OCI-M1 (cell line): ENCODE measurements around the gene ARHGAP10.

Experiments used
- DNase-seq: peaks from one replicate; lab custom pipeline; 2025; lab: John Stamatoyannopoulos, UW

Gene ARHGAP10

GRCh38 chr4:147825451-147826287 lies 93.8 kb downstream of the ARHGAP10 start:
- peak; percentile 75 for DNase-seq

DNA sequence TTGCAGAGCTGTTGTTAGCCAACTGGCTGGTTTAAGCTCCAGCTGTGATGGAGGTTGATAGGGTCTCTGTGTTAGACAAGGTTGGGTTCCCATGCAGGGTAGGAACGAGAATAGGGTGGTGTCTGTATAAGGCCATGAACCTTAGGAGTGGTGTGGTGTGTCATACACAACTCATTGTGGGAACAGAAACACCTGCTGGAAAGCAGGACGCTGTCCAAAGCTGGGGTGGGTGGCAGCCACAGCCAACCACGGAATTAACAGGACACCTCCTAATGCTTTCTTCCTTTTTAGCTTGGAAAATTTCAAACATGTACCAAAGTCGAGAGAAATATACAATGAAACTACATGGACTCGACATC lies 94.4 kb downstream of the ARHGAP10 start:
- DNase-seq, result no peak

DNA sequence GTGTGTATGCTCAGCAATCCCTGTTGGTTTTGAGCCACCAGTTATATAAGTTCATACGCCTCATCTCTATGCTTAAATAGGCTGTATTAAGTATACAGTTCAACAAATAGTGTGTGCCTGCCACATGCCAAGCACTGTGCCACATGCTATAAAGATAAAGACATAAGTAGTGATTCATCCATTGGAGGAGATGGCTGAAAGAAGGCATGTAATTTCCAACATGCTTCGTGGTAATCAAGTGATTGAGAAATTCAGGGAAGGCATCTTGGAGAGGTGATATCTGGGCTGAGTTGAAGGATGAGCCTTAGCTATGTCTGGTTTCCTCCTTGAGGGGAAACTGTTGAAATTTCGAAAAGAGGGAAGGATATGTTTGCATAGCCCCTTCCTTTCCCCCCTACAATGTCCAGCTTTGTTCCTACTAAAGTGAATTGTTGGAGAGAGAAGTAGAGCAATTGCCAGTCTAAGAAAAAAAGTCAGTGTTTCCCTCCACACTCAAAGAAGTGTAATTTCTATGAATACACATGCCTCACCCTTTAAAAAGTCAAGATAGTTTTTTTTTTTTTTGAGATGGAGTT lies 96.5 kb downstream of the ARHGAP10 start:
- no peak for DNase-seq

DNA sequence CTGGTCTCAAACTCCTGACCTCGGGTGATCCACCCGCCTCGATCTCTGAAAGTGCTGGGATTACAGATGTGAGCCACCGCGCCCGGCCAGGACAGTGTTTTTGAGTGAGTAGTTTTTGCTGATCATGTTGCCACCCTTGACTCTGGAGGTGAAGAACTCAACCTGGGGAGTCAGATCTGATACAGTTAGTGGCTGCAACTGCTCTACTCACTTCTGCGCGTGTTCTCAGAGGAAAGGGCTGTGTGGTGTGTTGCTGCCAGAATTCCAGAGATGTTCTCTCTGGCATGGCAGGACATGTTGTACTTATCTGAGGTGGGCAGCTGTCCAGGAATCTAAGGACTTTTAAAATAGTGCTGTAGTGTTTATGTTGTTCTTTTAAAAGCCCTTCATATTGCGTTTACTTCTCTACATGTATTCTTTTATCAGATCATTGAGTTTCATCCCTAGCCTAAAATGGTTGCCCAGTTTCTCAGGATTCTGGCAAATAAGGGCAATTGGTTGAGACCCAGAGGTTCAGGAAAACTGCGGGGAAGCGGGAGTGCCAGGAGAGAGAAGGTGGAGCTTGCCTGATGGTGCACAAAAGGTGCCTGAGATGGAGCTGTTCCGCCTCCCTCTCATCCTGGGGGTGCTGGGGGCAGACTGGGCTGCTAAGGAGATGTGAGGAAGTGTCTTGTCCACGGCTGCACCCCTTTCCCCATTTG lies 97.7 kb downstream of the ARHGAP10 start:
- no peak for DNase-seq

GRCh38 chr4:147830102-147830463 lies 98.2 kb downstream of the ARHGAP10 start:
- DNase-seq, result no peak

DNA sequence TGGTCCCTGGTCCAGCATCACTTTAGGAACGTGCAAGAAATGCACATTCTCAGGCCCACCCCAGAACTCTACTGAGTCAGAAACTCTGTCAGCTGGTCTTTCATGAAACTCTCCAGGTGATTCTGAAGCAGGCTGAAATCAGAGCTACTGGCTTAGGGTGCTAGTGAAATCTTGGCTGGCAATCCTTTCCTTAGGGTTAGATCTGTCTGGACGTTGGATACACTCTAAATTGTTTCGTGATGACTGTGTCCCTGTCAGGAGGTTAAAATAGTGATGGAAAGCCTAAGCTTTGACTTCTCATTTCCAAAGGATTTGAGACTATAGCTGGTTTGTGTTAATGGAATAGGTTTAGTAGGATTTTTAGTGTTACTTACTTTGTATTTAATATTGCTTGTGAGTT lies 99.1 kb downstream of the ARHGAP10 start:
- no peak for DNase-seq

DNA sequence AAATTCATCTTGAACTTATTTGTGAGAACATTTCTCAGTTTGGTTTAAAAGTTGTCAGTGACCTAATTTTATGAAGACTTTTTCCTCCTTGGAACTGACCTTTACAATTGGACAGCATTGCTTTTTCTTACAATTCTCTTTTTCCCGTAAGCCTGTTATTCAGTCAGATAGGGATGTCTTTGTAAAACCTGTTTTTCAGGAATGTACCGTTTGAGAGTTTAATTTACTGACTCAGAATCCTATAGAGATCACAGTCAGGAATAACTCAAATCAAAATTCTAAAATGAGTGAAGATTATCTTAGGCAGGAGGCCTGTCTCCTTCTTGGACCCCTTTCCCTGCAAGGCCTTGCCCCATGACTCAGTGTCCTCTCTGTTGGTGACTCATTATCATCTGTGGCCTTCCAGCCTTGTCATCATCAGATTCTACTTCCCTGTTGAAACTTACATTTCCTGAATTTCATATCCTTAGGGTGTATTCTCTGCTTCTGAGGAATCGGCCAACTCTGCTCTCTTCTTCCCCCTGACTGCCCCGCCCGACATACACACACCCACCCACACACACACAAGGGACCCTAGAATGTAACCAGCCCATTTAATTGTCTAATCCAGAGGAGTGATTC lies 99.8 kb downstream of the ARHGAP10 start:
- peak; percentile 59 for DNase-seq

DNA sequence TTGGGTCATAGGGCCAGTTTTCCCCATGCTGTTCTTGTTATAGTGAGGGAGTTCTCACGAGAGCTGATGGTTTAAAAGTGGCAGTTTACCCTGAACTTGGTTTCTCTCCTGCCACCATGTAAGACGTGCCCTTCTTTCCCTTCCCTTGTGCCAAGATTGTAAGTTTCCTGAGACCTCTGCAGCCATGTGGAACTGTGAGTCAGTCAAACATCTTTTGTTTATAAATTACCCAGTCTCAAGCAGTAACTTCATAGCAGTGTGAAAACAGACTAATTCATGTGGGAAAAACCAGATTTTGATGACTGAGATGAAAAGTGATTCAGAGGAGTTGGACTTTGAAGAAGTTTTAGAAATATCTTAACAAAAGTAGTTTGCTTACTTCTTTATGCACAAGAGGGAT lies 101.4 kb downstream of the ARHGAP10 start:
- no peak for DNase-seq

GRCh38 chr4:147833741-147834140 lies 101.9 kb downstream of the ARHGAP10 start:
- DNase-seq, result no peak

- no peak for DNase-seq
Measured at GRCh38 chr4:147834480-147834879, 102.6 kb downstream of the ARHGAP10 start.

- no peak for DNase-seq
Measured at GRCh38 chr4:147836807-147837206, 104.9 kb downstream of the ARHGAP10 start.

DNA sequence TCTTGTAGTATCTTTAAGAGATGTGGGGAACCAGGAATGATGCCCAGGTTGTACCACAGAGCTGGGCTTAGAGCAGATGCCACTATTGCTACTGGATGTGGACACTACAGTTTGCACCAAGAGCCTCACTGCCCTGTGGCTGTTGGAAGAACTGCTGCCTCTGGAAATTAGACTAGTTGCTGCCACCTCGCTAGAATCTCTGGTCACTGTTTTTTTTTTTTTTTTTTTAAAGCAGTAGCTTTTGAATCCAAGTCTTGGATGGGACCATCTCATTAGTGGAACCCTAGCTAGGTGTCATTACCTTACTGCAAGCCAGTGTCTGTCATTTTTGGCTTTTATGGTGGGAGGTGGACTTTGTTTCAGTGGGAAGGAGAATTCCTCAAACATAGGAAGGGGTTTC lies 105.5 kb downstream of the ARHGAP10 start:
- peak; percentile 63 for DNase-seq

DNA sequence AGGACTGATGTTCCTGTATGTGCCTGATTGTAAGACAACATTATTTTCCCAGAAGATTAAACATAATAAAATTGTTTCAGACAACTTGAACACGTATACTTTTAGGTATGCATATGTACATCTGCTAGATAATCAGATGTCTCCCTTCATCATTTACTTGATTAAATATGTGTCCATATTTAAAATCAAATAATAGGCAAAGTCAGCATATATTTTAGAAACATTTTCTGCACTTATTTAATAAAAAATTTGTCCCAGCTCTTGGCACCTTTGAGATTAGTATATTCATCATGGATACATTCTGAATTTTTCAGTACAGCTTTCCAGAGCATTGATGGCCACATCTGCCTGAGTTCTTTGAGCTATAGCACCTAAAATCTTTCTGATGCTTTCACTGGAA lies 106.0 kb downstream of the ARHGAP10 start:
- DNase-seq, result no peak

GRCh38 chr4:147839200-147839599 lies 107.3 kb downstream of the ARHGAP10 start:
- no peak for DNase-seq

GRCh38 chr4:147839663-147840062 lies 107.8 kb downstream of the ARHGAP10 start:
- DNase-seq, result no peak

DNA sequence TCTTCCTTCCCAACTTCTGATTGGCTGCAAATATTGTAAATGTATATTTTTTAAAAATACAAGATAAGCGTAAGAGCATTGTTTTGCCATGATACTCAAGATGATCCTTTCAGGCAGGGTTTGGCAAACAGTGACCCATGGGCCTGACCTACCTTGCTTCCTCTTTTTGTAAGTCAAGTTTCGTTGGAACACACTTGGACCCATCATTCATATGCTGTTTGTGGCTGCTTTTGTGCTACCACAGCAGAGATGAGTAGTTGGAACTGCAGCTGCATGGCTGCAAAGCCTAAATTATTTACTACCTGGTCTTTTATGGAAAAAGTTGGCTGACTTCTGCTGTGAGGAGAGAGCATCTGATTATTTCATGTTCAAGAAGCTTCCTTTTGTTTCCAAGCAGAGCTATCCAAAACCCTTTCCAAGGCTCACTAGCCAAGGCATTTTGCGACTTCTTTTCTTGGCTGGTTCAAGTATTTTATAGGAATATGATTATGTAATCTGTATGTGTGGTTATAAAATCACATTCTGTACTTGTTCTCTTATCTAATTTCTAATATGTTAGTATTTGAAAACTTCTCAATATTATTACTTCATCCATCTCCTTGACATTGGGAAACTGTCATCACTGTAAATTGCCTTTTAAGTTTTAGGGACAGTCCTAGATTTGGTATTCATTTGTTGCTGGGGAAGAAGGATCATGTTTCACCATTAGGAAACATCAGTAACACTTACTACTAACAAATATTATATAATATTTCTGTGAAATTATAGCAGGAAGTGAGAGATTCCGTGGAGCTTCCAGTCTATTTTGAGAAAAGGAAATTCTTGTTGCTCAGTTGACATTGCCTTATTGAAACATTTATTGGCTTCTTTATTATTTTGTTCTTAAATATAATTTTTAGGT lies 109.2 kb downstream of the ARHGAP10 start:
- peak; percentile 26 for DNase-seq

GRCh38 chr4:147842573-147842972 lies 110.7 kb downstream of the ARHGAP10 start:
- DNase-seq, result no peak

DNA sequence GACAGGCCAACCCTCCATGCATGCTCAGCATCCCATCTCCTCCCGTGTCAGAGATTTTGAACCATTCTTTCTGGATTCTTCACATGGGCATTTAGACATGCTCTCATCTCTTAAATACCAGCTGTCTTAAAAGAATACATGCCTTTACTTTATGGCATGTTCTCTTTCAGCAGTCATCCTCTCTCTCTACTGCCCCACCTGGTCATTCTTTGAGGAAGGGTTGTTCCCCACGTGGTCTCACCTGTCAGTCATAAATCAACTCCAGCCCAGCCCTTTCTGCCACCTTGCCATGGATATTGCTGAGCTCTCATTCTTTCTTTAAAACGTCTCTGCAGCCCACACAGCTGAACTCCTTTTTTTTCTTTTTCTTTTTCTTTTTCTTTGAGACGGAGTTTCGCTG lies 111.3 kb downstream of the ARHGAP10 start:
- DNase-seq, result peak; percentile 78

- no peak for DNase-seq
Measured at GRCh38 chr4:147844781-147845180, 112.9 kb downstream of the ARHGAP10 start.

DNA sequence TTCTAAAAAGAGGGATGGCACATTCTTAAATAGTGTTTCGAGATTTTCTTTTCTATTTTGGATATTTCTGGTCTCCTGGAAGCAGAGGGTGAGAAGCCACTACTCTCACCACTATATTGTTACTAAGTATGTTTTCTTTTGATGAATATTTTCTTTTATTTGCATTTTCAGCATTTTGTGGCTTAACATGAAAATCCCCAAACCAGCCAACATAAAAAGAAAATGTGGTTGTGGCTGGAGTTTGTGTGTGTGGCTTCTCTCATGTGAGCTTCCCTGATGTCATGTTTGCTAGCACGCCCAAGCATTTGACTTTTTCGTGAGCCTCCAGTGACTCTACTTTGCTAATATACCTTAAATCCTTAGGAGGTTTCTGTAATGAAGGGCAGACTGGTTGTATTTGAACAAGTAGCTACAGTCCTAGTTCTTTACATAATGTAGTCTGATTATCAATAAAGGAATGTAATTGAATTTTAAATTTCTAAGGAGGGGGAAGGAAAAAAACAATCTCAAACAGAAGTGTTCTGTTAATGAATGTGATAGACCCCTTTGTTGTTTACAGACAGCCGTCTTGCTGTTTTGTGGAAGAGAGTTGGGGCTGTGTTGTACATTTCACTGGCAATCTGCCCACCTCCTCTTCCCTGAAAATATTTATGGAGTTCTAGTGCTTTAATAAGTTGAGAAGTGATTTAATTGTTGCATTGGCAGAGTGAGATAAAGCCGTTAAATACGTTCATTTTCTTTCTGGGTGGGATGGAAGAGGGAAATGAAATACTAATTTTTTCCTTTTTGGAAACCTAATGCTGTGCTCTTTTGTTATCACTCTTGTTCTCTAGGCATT lies 114.6 kb downstream of the ARHGAP10 start:
- DNase-seq, result no peak
